ENCODE results near the gene RBMS2. TPM values are rescaled to one million over a fixed set of nuclear protein-coding genes. Genes with fewer than 3 reads are reported as not detected.
"Not testable (repeated sequence)": the region's sequence is repeated elsewhere in the genome, so short reads cannot be mapped to it uniquely, and the experiment has no call there.

RBMS2 gene
- total and polyA plus RNA-seq, 9 of the 15 experiments (the other 6 are each of a cell fraction or from before 2014, with no cell fraction given): 0.08 to 10.5 (median 0.31) TPM

- H3K9me1 ChIP-seq (ENCODE audit: control insufficient read depth, insufficient read depth, low read length); POLR2A ChIA-PET; H3K36me3 ChIP-seq (ENCODE audit: control insufficient read depth, insufficient read depth, low read length); H2AFZ ChIP-seq (ENCODE audit: low read depth, low read length); FAIRE-seq; H3K79me2 ChIP-seq (ENCODE audit: control insufficient read depth, insufficient read depth, low read length); H4K20me1 ChIP-seq (replicated peaks; ENCODE audit: control insufficient read depth, insufficient read depth, low read length); H3K27ac ChIP-seq (ENCODE audit: extremely low read depth, low read depth, low read length); in situ Hi-C loops (cut with MboI); DNase-seq (ENCODE audit: extremely low read depth in 1 of 4, low spot score in 3 of 4); ATAC-seq; H3K9me3 ChIP-seq (replicated peaks; ENCODE audit: control insufficient read depth, insufficient read depth, low read depth, low read length); CTCF ChIA-PET (ENCODE audit: low intra/inter-chr PET ratio); H3K9ac ChIP-seq (ENCODE audit: insufficient read depth in 1 of 2, low read depth in 2 of 2, low read length in 2 of 2); H3K4me1 ChIP-seq (replicated peaks in 1 of 2; ENCODE audit: control insufficient read depth in 2 of 2, insufficient read depth in 2 of 2, low read length in 2 of 2); BruUV-seq (replicated peaks); H3K4me3 ChIP-seq; H3K4me2 ChIP-seq (ENCODE audit: insufficient read depth, low read length); intact Hi-C loops (cut with micrococcal nuclease): not testable (repeated sequence)
- 0 out of 2 replicates have a peak, but pooled peaks have one; percentile 27 for TF ChIP-seq ZBTB33 (CRISPR knock-in tag; IDR thresholded peaks at IDR 0.05)
- 56% methylated on average over 17 of the region's 31 CpGs for WGBS (ENCODE audit: insufficient coverage, low coverage, missing lambda C conversion rate)
- peaks cover 16 to 28% of the 10 kb centered on the region in 2 experiments for H3K27me3 ChIP-seq (ENCODE audit: control insufficient read depth in 2 of 2, insufficient read depth in 2 of 2, low read length in 2 of 2)
Observed at GRCh38 chr12:56493409-56494105, 28.1 kb upstream of the RBMS2 start.

- DNase-seq (ENCODE audit: extremely low read depth in 1 of 4, low spot score in 3 of 4); H2AFZ ChIP-seq (ENCODE audit: low read depth, low read length); POLR2A ChIA-PET; H3K27ac ChIP-seq (ENCODE audit: extremely low read depth, low read depth, low read length); CTCF ChIA-PET (ENCODE audit: low intra/inter-chr PET ratio); H3K9me3 ChIP-seq (replicated peaks; ENCODE audit: control insufficient read depth, insufficient read depth, low read depth, low read length); BruUV-seq (replicated peaks); H3K4me2 ChIP-seq (ENCODE audit: insufficient read depth, low read length); ATAC-seq; H3K79me2 ChIP-seq (ENCODE audit: control insufficient read depth, insufficient read depth, low read length); H3K4me1 ChIP-seq (replicated peaks in 1 of 2; ENCODE audit: control insufficient read depth in 2 of 2, insufficient read depth in 2 of 2, low read length in 2 of 2); H3K9me1 ChIP-seq (ENCODE audit: control insufficient read depth, insufficient read depth, low read length); H3K36me3 ChIP-seq (ENCODE audit: control insufficient read depth, insufficient read depth, low read length); H4K20me1 ChIP-seq (replicated peaks; ENCODE audit: control insufficient read depth, insufficient read depth, low read length); H3K9ac ChIP-seq (ENCODE audit: insufficient read depth in 1 of 2, low read depth in 2 of 2, low read length in 2 of 2); in situ Hi-C loops (cut with MboI); FAIRE-seq; H3K4me3 ChIP-seq; intact Hi-C loops (cut with micrococcal nuclease): not testable (repeated sequence)
- 55% methylated on average over 9 of the region's 15 CpGs for WGBS (ENCODE audit: insufficient coverage, low coverage, missing lambda C conversion rate)
- peaks cover 13 to 29% of the 10 kb centered on the region in 2 experiments for H3K27me3 ChIP-seq (ENCODE audit: control insufficient read depth in 2 of 2, insufficient read depth in 2 of 2, low read length in 2 of 2)
Observed at GRCh38 chr12:56494106-56494415, 27.6 kb upstream of the RBMS2 start.

- in situ Hi-C loops (cut with MboI): not testable (repeated sequence)
Observed at GRCh38 chr12:56494481-56494880, 27.1 kb upstream of the RBMS2 start.

More at GRCh38 chr12:56494481-56494880, 27.1 kb upstream of the RBMS2 start:
- ATAC-seq; H4K20me1 ChIP-seq (replicated peaks; ENCODE audit: control insufficient read depth, insufficient read depth, low read length); H3K79me2 ChIP-seq (ENCODE audit: control insufficient read depth, insufficient read depth, low read length); H3K4me2 ChIP-seq (ENCODE audit: insufficient read depth, low read length); POLR2A ChIA-PET; FAIRE-seq; H3K27ac ChIP-seq (ENCODE audit: extremely low read depth, low read depth, low read length); H2AFZ ChIP-seq (ENCODE audit: low read depth, low read length); intact Hi-C loops (cut with micrococcal nuclease); H3K4me1 ChIP-seq (replicated peaks in 1 of 2; ENCODE audit: control insufficient read depth in 2 of 2, insufficient read depth in 2 of 2, low read length in 2 of 2); H3K9me1 ChIP-seq (ENCODE audit: control insufficient read depth, insufficient read depth, low read length); DNase-seq (ENCODE audit: extremely low read depth in 1 of 4, low spot score in 3 of 4); H3K4me3 ChIP-seq; BruUV-seq (replicated peaks); CTCF ChIA-PET (ENCODE audit: low intra/inter-chr PET ratio); H3K36me3 ChIP-seq (ENCODE audit: control insufficient read depth, insufficient read depth, low read length); H3K9me3 ChIP-seq (replicated peaks; ENCODE audit: control insufficient read depth, insufficient read depth, low read depth, low read length); H3K9ac ChIP-seq (ENCODE audit: insufficient read depth in 1 of 2, low read depth in 2 of 2, low read length in 2 of 2): not testable (repeated sequence)
- peaks cover 12 to 29% of the 10 kb centered on the region in 2 experiments for H3K27me3 ChIP-seq (ENCODE audit: control insufficient read depth in 2 of 2, insufficient read depth in 2 of 2, low read length in 2 of 2)
- 72% methylated on average over 7 of the region's 27 CpGs for WGBS (ENCODE audit: insufficient coverage, low coverage, missing lambda C conversion rate)

Measured in K562 (cell line).